ENCODE measurements around the gene TCF4.

GRCh38 chr18:55221622-55222021 is 366.4 kb downstream of the TCF4 start:
- TF ChIP-seq CTCF (IDR thresholded peaks at IDR 0.05; ENCODE audit: low read depth, low read length, poor library complexity, severe bottlenecking) (no peak), EZH2phosphoT487 (IDR thresholded peaks at IDR 0.05; ENCODE audit: borderline replicate concordance, low read length) (no peak)

Measured in DOHH2 (cell line).